ENCODE data around the gene DNAJA4.

The DNAJA4 gene

DNA sequence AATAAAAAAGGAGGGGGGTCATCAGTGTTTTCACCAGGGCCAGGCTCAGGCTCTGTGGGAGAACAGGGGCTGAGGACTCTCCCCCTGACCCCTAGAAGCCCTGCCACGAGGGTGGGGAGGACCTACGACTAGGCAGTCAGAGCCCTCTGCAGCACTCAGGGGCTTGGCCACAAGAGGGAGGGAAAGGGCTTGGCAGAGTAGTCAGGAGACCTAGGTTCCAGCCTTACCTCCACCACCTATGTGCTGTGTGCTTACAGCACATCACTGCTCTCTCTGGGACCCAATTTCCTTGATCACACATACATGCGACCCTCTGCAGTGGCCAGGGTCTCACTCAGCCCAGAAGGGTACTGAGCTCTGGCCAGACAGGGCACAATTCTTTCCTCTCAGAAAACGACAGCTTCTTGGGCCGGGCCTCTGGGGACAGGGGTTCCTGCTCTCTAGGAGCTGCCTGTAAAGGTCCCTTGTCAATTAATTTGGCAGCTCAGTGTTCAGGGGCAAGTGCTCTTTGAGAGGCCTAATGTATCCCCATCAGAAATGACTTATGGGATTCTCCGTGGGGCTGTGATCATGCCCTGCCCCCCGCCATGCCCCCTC is 51.4 kb downstream of the DNAJA4 start:
- no peak for DNase-seq (ENCODE audit: low read depth)

DNA sequence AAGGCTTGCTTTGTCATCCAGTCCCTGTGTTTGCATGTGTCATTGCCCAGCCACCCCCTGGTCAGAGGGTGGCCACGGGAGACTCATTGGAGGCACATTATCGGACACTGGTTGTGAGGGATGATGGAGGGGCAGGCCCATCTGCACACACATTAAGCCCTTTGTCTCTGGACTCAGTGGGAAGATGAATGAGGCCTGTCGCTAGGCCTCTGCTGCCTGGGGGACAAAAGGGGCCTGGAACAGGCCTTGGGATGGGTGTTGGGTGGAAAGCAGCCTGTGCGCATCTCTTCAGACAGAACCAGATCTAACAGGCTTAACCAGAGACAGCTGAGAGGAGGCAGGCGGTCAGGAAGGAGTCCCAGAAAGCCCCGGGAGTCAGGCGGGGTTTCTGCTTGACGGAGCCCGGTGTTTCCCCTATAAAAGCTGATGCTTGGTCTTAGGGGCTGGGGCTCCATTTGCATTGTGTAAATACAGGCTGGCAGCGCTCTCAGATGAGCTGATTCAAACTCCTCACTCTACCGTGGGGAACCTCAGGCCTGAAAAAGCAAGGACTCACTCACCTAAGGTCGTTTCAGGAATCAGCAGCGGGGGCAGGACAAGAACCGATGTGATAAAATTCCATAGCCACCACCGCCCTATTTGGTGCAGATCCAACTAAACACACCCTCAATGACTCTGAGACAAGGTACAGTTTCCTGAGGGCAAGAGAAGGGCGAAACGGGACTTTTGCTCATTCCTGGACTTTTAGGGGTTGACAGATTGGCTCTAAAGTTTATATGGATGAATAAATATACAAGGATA is 52.1 kb downstream of the DNAJA4 start:
- DNase-seq (ENCODE audit: low read depth): no peak

DNA sequence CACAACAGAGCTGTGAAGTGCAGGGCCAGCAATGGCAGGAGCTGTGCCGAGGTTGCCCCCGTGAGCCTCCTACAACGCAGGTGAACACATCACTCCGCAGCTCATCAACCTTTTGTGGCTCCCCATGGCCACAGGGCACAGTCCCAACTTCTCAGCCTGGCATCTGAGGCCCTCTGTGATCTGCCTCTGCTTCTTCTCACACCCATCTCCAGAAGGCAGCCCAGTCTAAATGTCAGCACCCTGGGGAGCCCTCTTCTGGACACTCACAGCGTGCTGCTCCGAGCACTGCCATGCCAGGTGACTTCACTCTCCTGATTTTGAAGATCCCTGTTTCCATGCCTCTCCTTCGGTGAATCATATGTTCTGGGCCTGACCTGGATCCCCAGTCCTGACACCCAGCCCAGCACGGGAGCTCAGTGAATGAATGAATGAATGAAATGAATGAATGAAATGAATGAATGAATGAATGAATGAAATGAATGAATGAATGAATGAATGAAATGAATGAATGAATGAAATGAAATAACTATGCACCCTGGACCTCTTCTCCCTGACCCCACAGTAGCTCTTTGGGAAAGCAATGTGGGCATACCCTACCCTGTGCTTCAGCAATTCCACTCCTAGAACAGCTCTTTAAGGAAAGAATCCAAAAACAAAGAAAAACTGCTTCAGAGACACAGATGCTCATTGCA is 52.9 kb downstream of the DNAJA4 start:
- no peak for DNase-seq (ENCODE audit: low read depth)

DNA sequence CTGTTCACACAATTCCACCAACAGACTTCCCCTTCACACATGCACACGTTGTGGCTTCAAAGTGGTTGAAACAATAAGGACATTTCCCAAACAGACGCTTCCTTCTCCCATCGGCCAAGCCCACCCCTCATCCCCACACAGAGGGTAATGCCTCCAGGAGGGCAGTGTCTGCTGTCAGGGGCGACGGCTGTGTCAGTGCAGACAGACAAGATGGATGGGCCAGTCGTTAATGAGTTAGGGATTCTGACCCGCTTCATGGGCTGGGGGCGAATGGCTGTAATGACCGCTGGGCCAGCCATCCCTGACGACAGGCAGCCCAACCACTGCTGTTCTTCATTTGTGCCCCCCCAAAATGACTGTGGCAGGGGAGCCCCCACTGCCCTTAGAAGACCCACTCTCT is 55.2 kb downstream of the DNAJA4 start:
- no peak for DNase-seq (ENCODE audit: low read depth)

DNA sequence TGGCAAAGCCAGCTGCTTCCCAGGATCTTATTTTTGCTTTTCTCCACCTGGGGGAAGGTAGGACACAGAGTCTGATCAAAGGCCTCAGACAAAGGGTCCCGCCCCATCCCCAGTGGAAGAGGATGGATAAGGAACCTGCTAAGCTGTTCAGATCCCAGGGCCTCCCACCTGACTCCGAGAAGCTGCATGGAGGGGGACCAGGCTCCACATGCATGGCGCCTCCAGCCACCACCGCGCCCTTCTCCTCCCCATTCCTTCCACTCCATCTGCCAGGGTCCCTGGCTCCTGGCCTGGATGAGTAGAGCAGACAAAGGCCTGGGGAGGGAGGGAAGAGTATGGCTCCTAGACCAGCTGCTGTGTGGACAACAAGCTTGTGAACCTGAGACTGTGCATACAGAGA is 55.8 kb downstream of the DNAJA4 start:
- no peak for DNase-seq (ENCODE audit: low read depth)

DNA sequence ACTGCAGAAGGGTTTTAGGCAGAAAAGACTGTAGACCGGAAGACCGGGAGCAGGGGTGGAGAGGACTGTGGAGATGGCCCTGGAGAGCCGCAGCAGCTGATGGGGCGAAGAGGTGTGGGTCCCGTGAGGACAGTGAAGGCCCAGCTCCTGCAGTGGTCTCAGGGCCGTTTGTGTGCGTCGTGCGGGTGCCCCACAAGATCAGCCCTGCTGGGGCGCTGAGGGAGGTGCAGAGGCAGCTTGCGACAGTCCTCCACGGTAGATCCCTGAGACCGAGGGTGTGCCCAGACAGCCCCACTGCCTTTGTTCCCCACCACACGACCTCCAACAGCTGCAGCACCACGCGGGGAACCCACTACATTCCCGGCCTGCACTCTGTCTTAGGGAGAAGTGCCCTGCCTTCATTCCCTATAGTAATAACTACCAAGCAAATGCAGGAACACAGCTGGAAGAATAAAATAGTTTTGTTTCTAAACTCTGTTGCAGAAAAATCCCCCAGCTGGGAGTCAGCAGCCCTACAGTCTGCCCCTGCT is 56.7 kb downstream of the DNAJA4 start:
- DNase-seq (ENCODE audit: low read depth): no peak

DNA sequence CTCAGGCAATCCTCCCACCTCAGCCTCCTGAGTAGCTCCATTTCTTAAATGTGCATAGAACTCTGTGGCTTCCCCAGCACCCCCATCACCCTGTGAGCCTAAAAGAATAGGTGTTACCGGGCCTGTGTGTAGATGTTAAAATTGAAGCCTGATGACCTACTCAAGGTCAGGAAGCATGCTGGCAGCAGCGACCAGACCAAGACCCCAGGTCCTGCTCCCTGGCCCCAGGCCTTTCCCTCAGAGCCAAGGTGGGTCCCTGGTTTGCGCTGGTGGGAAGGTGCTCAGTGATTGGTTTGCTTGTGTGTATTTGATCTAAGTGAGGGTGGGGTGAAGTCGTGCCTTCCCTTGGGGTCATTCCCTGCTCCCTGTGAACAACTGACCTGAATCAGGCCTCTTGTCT is 57.4 kb downstream of the DNAJA4 start:
- no peak for DNase-seq (ENCODE audit: low read depth)

DNA sequence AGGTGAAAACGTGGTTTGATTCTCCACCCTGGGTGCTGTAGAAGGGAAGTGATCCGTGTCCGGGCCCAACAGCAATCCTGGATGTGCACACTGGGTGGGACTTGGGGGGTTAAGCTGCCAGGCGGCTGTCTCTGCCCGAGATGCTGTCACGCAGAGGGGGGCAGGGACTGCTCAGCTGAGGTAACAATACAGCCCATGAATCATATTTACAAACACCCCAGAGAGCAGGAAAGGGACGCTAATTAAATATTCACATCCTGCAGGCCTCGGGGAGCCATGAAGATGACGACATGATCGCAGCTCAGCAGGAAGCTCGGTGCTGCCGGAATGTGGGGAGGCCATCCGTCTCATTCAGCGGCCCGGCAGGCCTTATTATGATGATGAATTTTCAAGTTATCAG is 57.9 kb downstream of the DNAJA4 start:
- no peak for DNase-seq (ENCODE audit: low read depth)

DNA sequence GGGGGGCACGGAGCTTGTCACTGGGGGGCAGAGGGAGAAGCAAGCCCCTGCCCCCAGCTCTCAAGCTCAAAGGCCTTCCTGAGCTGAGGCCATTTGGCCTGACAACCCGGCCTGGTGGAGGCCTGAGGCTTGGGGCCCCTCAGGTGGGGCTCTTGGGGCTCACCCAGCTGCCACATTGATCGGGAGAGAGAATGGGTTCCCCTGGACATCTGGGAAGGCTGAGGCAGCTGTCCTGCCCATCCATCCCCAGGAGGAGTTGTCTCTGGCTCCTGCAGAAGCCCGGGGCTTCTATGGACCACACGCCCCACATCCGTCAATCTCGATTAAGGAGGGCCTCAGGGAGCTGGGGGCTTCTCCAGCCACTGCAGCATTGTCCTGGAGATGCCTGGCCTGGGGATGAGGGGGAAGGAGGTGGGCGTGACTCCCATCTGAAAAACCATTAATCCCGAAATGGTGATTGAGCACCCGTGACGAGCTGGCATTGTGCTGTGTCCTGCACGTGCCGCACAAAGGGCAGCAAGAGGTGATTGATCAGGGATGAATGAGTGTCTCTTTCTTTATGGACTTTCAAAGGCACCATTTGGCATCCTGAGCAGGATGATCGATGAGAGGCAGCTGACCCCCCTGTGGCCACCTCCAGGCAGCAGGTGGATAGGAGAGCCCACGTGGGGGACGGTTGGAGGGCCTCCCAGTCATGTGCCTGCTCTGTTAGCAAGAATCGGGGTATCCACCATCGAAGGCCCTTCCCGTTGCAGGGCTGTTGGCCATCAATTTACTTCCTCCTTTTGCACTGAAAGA is 58.6 kb downstream of the DNAJA4 start:
- no peak for DNase-seq (ENCODE audit: low read depth)

DNA sequence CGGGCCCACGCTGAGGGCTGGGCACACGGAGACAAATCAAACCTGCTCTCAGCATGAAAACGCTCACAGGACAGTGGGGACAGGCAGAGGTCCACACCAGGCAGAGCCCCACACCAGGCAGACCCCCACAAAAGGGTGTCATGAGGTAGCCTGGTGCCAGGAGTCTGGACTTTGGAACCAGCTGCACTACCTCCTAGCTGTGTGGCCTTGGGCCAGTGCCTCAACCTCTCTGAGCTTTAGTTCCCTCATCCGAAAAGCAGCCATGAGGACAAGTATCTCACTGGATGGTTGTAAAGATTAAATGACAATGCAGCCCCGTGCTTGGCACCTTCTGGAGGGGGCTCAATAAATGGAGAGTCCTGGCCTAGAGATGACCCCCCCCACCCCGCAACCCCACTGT is 59.3 kb downstream of the DNAJA4 start:
- no peak for DNase-seq (ENCODE audit: low read depth)

DNA sequence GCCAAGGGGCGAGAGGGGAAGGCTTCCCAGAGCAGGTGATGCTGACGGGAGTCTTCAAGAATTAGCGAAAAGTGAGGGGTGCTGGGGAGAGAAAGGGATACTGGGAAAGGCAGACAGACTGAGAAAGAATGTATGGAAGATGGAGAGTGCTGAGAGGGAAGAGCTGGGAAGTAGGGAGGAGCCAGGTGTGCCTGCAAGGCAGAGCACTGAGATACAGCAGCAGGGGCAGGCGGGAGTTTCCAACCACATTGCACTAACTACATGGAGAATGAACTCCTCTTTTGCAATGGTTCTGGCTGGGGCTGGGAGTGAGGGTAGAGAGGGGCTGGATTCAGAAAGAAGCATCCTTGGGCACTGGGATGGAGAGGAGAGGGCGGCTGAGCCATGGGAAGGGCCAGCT is 59.8 kb downstream of the DNAJA4 start:
- no peak for DNase-seq (ENCODE audit: low read depth)

DNA sequence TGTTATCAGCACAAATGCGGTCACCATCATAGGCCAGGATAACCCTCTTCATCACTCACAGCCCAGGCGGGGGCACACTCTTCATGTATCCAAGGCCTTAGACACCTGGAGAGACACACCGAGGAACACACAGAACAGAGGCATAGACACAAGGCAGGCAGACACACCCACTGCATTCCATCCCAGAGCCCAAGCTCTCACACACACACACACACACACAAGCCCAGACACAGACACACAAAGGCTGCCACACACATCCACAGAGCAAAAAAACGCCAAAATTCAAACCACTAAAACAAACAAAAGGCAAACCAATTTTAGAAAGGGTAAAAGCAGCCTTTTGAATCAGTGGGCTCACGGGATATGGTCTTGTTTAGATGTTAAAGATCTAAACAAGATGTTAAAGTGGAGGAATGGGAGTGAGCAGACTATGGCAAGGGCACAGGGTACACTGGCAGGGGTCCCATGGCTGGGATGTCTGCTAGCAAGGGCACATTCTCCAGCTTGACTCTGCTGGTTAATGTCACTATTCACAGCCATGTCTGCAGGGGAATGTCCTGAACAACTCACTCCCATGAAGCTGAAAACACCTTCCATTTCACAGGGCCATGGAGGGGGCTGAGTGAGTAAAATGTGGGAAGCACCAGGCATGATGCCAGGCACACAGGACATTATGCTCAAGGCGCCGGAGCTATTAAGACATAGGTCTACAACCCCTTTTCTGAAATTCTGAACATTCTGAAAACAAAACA is 60.9 kb downstream of the DNAJA4 start:
- no peak for DNase-seq (ENCODE audit: low read depth)

DNA sequence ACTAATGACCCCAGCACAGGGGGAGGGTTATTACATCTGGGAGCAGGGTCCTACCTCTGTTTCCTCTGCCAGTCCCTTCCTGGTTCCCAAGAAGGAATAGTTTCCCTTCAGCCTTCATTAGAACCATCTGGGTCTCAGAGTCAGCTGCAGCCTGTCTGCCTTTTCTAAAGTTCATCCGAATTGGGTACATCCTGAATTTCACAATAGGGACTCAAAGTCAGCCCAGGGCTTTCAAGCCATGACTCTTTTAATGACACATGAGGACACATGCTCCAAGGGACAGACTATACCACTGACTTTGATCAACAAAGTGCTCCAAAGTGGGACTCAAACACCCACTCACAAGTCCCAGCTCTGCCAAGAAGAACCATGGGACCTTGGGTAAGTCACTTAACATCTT is 63.1 kb downstream of the DNAJA4 start:
- no peak for DNase-seq (ENCODE audit: low read depth)

DNA sequence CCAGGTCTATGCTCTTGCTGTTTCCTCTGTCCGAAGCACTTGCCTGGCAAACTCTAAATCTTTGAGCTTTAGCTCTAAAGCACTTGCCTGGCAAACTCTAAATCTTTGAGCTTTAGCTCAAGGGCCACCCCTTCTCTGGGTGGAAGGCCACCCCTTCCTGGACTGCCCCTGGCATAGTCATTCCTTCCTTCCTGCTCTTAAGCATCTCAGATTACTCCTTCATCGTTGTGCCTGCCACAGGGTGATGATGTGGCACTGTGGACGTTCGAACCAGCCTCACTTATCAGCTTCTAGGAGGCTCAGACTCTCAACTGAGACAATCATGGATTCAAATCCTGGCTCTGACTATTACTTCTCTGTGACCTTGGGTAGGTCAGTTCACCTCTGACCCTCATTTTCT is 65.3 kb downstream of the DNAJA4 start:
- no peak for DNase-seq (ENCODE audit: low read depth)
